A549 (cell line): ENCODE results near the gene CSDE1. TPM values are rescaled to one million over a fixed set of nuclear protein-coding genes. Genes with fewer than 3 reads are reported as not detected.
"Not testable (repeated sequence)": the region's sequence is repeated elsewhere in the genome, so short reads cannot be mapped to it uniquely, and the experiment has no call there.

Source experiments
- ATAC-seq, 2 experiments: fragments of 200-7000 bp in 1 of 2; fragments of >200 bp in 1 of 2; cut with Nextera tagmentation in 1 of 2; cut with Tn5 transposase in 1 of 2; 3 replicates each; pipeline versions ENCODE4 v1.8.0 to v1.9.1; 2018 to 2020; ENCODE audit warnings: mild to moderate bottlenecking in 1 of 2, moderate library complexity in 1 of 2
- CTCF ChIA-PET: fragments of 300-600 bp; sonication (Branson Sonifier 250); formaldehyde crosslinking; extraction: SDS; loops from one replicate; lab custom pipeline; 2021; ENCODE audit warnings: antibody characterized with exemption, inconsistent platforms; lab: Yijun Ruan, JAX
- POLR2A ChIA-PET: fragments of 350-600 bp; formaldehyde crosslinking; extraction: SDS; loops from one replicate; lab custom pipeline; 2021; ENCODE audit warnings: antibody characterized with exemption, inconsistent platforms; lab: Yijun Ruan, JAX
- DNase-seq, 2 experiments: peaks; one replicate each; pipeline versions ENCODE4 v3.0.0 to v3.0.0-alpha.2; 2011 to 2016; ENCODE audit warnings: low read depth in 1 of 2, low spot score in 1 of 2
- FAIRE-seq: peaks from 2 replicates; lab custom pipeline; 2011; peaks lifted over from hg19 to GRCh38; lab: Jason Lieb, UNC
- H3K27ac ChIP-seq, 2 experiments: fragments of >200 bp; sonication (Bioruptor Twin); formaldehyde crosslinking; 3 replicates each; pipeline ENCODE4 v1.5.1; 2016 to 2017
- H3K4me1 ChIP-seq: fragments of >200 bp; sonication (Bioruptor Twin); formaldehyde crosslinking; 3 replicates; pipeline ENCODE4 v1.6.1; 2016
- H3K4me2 ChIP-seq: fragments of >200 bp; sonication (Bioruptor Twin); formaldehyde crosslinking; 3 replicates; pipeline ENCODE4 v1.6.1; 2016
- H3K4me3 ChIP-seq: fragments of >200 bp; sonication (Bioruptor Twin); formaldehyde crosslinking; 3 replicates; pipeline ENCODE4 v1.5.1; 2016
- H3K9me3 ChIP-seq: fragments of >200 bp; sonication (Bioruptor Twin); formaldehyde crosslinking; 3 replicates; pipeline ENCODE4 v1.6.1; 2016
- CBX8 ChIP-seq: fragments of 200-600 bp; sonication (generic); IDR thresholded peaks from 2 replicates; pipeline ENCODE4 v1.6.1; 2016
- CEBPB ChIP-seq, 2 experiments: fragments of >200 bp in 1 of 2; sonication (Bioruptor Twin) in 1 of 2; formaldehyde crosslinking in 1 of 2; IDR thresholded peaks; 2 replicates each; pipeline ENCODE4 v1.6.1; 2012 to 2016
- CHD4 ChIP-seq: fragments of 200-600 bp; sonication (generic); IDR thresholded peaks from 2 replicates; pipeline ENCODE4 v1.6.1; 2016; ENCODE audit warnings: antibody characterized with exemption, mild to moderate bottlenecking, borderline replicate concordance
- CTCF ChIP-seq: fragments of >200 bp; sonication (Bioruptor Twin); formaldehyde crosslinking; IDR thresholded peaks from 3 replicates; pipeline ENCODE4 v1.5.1; 2016
- EHF ChIP-seq: fragments of 250-450 bp; sonication (Bioruptor Pico); IDR thresholded peaks from 2 replicates; pipeline ENCODE4 v1.5.0; 2020; ENCODE audit warnings: mild to moderate bottlenecking
- FOSB ChIP-seq: fragments of 250-450 bp; sonication (Bioruptor Pico); IDR thresholded peaks from 2 replicates; pipeline ENCODE4 v1.5.0; 2020; ENCODE audit warnings: mild to moderate bottlenecking, moderate library complexity
- FOSL2 ChIP-seq, 2 experiments: fragments of 450-650 bp in 1 of 2; fragments of >200 bp in 1 of 2; sonication (Bioruptor Twin) in 1 of 2; formaldehyde crosslinking; IDR thresholded peaks; 2 replicates each; pipeline versions ENCODE4 v1.5.0 to v1.6.1; 2016 to 2020; ENCODE audit warnings: mild to moderate bottlenecking in 1 of 2, moderate library complexity in 1 of 2
- GATA3 ChIP-seq: IDR thresholded peaks from 2 replicates; pipeline ENCODE4 v1.6.1; 2012; ENCODE audit warnings: borderline replicate concordance
- HEYL ChIP-seq: fragments of 250-450 bp; sonication (Bioruptor Pico); IDR thresholded peaks from 2 replicates; pipeline ENCODE4 v1.8.0; 2021; ENCODE audit warnings: mild to moderate bottlenecking, moderate library complexity
- HMGXB4 ChIP-seq: fragments of 250-450 bp; sonication (Bioruptor Pico); IDR thresholded peaks from 2 replicates; pipeline ENCODE4 v1.5.0; 2021; ENCODE audit warnings: mild to moderate bottlenecking, moderate library complexity, borderline replicate concordance
- MAX ChIP-seq: IDR thresholded peaks from 2 replicates; pipeline ENCODE4 v1.6.1; 2012
- MAZ ChIP-seq: fragments of 150-350 bp; IDR thresholded peaks from 2 replicates; pipeline ENCODE4 v1.6.1; 2014; ENCODE audit warnings: antibody characterized with exemption, low read depth, low read length, borderline replicate concordance
- MYC ChIP-seq: IDR thresholded peaks from 2 replicates; pipeline ENCODE4 v1.6.1; 2012; ENCODE audit warnings: mild to moderate bottlenecking, inconsistent platforms, low read length, improper control_type of control experiment, borderline replicate concordance
- PBX3 ChIP-seq: IDR thresholded peaks from 2 replicates; pipeline ENCODE4 v1.6.1; 2012
- POLR2AphosphoS2 ChIP-seq: conservative IDR thresholded peaks from 2 replicates; pipeline ENCODE4 v1.6.1; 2012; ENCODE audit warnings: low read length, improper control_type of control experiment, inconsistent platforms
- REST ChIP-seq: fragments of 200-600 bp; sonication (generic); IDR thresholded peaks from 2 replicates; pipeline ENCODE4 v1.6.1; 2016; ENCODE audit warnings: antibody characterized with exemption, mild to moderate bottlenecking, moderate library complexity
- SMC3 ChIP-seq: fragments of >200 bp; sonication (Bioruptor Twin); formaldehyde crosslinking; IDR thresholded peaks from 3 replicates; pipeline ENCODE4 v1.6.1; 2018; ENCODE audit warnings: inconsistent platforms
- SREBF2 ChIP-seq: fragments of 450-650 bp; IDR thresholded peaks from 2 replicates; pipeline ENCODE4 v1.6.1; 2014; ENCODE audit warnings: mild to moderate bottlenecking, moderate library complexity
- TFCP2L1 ChIP-seq: fragments of 250-450 bp; sonication (Bioruptor Pico); IDR thresholded peaks from 2 replicates; pipeline ENCODE4 v1.5.0; 2021; ENCODE audit warnings: mild to moderate bottlenecking
- ZNF302 ChIP-seq: fragments of 250-450 bp; sonication (Bioruptor Pico); IDR thresholded peaks from 2 replicates; pipeline ENCODE4 v1.9.0; 2021; ENCODE audit warnings: inconsistent platforms, mild to moderate bottlenecking, moderate library complexity
- WGBS: methylation state at CpG from one replicate; pipeline ENCODE4 v1.1.6; 2017; ENCODE audit errors: missing lambda C conversion rate; 5-methylcytosine and 5-hydroxymethylcytosine counted together
- polyA plus RNA-seq, 4 experiments: library from polyadenylated mRNA; depleted of rRNA in 3 of 4; stranded (reverse); fragments of >200 nt; fragmentation: RNase III in 1 of 4; extraction: RNeasy Plus Mini Kit Qiagen cat#74134 plus additional on column Dnase treatment in 1 of 4; gene quantifications; 2 replicates in 3 of 4; 3 replicates in 1 of 4; pipeline ENCODE4 v1.2.3, GENCODE V29; 2011 to 2017

The CSDE1 gene
- polyA plus RNA-seq, 2 of the 4 experiments (the other 2 are of a cell fraction): 199 to 236 TPM

- Histone ChIP-seq H3K27ac (no peak overlapping the region), H3K4me2 (peak overlapping the region; percentile 91), H3K4me1 (peaks cover 32% of the 10 kb centered on the region; the same call in 2 of the 3 replicates), H3K4me3 (no peak overlapping the region), H3K9me3 (no peaks in the 10 kb centered on the region)
- DNase-seq (no peak), ATAC-seq (no peak), FAIRE-seq (no peak)
- ChIA-PET CTCF (no interaction called here), POLR2A (no interaction called here)
- TF ChIP-seq FOSL2 (IDR thresholded peaks at IDR 0.05) (no peak), FOSL2 (CRISPR knock-in tag; IDR thresholded peaks at IDR 0.05) (no peak), MYC (no peak), FOSB (CRISPR knock-in tag) (no peak), MAX (no peak), ZNF302 (CRISPR knock-in tag) (no peak), TFCP2L1 (CRISPR knock-in tag) (no peak), POLR2AphosphoS2 (no peak), GATA3 (no peak), REST (no peak), CTCF (no peak), HEYL (CRISPR knock-in tag) (no peak), CBX8 (no peak), SMC3 (no peak), CEBPB (IDR thresholded peaks at IDR 0.05) (no peak), EHF (CRISPR knock-in tag) (no peak), HMGXB4 (CRISPR knock-in tag) (no peak), SREBF2 (no peak), CHD4 (no peak), MAZ (no peak), PBX3 (no peak)
- WGBS: 70% methylated on average over 7 of the region's 7 CpGs
Observed at GRCh38 chr1:114755006-114755931, 2.5 kb downstream of the CSDE1 start.

GRCh38 chr1:114753702-114754101, 4.1 kb downstream of the CSDE1 start:
- CTCF ChIA-PET: interaction anchor here (1.2 kb wide), 1 partner anchor 407 kb away, joined by 3 read pairs; no protein-coding TSS in a partner anchor
- POLR2A ChIA-PET: not testable (repeated sequence)

More at GRCh38 chr1:114753702-114754101, 4.1 kb downstream of the CSDE1 start:
- not testable (repeated sequence) for FAIRE-seq, ATAC-seq, DNase-seq, H3K4me3 ChIP-seq, H3K27ac ChIP-seq, H3K9me3 ChIP-seq, H3K4me2 ChIP-seq
- 93% methylated on average over 6 of the region's 6 CpGs for WGBS
- peaks cover 32% of the 10 kb centered on the region; the same call in 2 of the 3 replicates for H3K4me1 ChIP-seq
